DMS114 treated with DMSO at 0.1 percent for 48 hours (cell line): ENCODE measurements around the gene LRRC73.
"Not testable (repeated sequence)": the region's sequence is repeated elsewhere in the genome, so short reads cannot be mapped to it uniquely, and the experiment has no call there.

Experiments
- DNase-seq: peaks from one replicate; lab custom pipeline; 2025; ENCODE audit not compliant: unreplicated experiment; lab: John Stamatoyannopoulos, UW

LRRC73 gene

DNA sequence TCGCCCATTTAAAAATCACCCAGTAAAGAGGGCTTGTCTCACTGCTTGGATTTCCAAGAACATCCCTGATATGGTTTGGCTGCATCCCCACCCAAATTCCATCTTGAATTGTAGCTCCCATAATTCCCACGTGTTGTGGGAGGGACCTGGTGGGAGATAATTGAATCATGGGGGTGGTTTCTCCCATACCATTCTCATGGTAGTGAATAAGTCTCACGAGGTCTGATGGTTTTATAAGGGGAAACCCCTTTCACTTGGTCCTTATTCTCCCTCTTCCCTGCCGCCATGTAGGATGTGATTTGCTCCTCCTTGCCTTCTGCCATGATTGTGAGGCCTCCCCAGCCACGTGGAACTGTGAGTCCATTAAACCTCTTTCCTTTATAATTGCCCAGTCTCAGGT, 42.9 kb downstream of the LRRC73 start:
- not testable (repeated sequence) for DNase-seq

DNA sequence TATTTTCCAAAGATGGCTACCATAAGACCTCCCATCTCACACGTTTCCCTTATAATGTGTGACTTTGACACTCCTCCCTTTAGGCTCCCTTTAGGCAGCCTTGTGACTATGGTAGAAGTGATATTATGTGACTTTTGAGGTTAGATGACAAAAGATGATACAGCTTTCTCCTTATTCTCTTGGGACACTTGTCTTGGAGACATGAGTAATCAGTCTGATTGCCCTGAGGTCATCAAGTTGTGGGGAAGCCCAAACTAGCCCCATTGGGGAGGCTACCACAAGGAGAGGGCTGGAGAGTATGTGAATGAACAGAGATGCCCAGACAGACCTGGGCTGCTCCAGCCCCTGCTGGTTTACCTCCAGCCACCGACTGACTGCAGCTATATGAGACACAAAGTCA, 44.2 kb downstream of the LRRC73 start:
- DNase-seq, result no peak

DNA sequence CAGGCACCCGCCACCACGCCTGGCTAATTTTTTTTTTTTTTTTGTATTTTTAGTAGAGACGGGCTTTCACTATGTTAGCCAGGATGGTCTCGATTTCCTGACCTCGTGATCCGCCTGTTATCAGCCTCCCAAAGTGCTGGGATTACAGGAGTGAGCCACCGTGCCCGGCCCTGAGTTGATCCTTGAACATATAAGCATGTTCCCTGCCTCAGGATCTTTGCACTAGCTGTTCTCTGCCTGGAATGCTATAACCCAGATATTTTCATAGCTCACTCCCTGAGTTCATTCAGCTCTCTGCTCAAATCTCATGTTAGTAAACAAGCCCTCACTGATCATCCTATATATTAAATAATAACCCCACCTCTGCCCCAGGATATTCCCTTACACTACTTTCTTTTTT, 45.8 kb downstream of the LRRC73 start:
- no peak for DNase-seq

DNA sequence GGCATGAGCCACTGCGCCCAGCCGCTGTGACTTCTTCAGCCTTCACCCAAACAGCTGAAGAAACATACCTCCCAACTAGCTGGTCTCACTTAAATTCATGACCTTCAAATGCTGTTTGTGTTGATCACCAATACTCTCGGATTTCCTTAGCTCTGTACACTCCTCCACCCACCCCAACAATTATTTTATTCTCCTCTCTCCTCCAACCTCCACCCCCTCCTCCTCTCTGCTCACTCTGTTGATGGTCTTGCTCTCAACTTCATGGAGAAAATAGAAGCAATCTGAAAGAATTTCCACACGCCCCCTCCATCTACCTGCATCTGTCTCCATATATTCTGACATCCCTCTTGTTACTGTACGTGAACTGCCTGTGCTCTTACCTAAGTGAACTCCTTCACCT, 48.2 kb downstream of the LRRC73 start:
- no peak for DNase-seq

DNA sequence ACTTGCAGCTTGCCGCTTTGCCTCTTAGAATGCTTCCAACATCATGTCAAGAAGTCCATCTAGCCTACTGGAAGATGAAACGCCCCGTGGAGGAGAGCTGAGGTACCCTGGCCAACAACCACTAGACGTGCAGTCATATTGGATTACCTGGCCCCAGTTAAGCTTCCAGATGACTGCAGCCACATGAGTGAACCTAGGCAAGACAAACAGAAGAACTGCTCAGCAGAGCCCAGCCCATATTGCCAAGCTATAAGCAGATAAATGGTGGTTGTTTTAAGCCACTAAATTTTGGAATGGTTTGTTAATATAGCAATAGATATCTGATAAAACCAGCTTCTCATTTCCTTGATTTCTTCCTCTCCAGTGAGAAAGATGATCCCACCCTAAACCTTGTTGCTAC, 50.1 kb downstream of the LRRC73 start:
- no peak for DNase-seq

DNA sequence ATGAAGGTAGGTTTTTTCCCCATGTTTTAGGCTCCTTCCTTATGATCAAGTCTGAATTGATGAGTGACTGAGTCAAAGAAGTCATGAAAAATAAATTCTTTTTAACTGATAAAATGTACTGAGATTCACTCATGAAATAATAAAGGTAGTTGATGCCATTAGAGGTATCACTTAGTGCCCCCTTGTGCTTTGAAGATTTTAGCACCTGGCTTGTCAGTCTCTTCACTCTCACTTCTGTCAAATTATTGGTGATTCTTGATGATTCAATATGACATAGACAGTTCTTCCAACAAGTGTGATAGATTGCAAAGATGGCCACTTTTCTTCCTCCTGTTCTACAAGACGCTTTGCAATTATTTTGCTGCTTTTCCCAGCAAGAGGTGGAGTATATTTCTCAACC, 50.6 kb downstream of the LRRC73 start:
- DNase-seq, result no peak

DNA sequence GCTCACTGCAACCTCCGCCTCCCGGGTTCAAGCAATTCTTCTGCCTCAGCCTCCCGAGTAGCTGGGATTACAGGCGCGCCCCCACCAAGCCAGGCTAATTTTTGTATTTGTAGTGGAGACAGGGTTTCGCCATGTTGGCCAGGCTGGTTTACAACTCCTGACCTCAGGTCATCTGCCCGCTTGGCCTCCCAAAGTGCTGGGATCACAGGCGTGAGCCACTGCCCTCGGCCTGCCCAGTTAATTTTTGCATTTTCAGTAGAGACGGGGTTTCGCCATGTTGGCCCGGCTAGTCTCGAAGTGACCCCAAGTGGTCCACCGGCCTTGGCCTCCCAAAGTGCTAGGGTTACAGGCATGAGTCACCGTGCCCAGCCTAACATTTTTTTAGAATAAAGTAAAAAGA, 52.0 kb downstream of the LRRC73 start:
- DNase-seq, result not testable (repeated sequence)

DNA sequence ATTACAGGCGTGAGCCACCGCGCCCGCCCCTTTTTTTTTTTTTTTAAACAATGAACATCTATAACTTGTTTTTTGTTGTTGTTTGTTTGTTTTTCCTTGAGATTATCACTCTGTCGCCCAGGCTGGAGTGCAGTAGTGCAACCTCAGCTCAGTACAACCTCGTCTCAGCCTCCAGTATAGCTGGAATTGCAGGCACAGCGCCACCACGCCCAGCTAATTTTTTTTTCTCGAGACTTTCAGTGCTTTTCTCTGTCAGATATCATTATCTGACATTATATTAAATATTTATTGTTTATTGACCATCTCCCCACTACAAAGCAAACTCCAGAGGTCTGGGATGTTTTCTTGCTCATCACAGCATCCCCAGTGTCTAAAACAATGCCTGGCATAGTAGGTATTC, 52.5 kb downstream of the LRRC73 start:
- peak; percentile 57 for DNase-seq
